ENCODE measurements around the gene AGPS. TPM values are rescaled to one million over a fixed set of nuclear protein-coding genes. Genes with fewer than 3 reads are reported as not detected.
A peak's percentile ranks its signal among the peaks of the same experiment; 100 is the strongest.

Gene AGPS
- total and polyA plus RNA-seq, 2 of the 13 experiments (the other 11 are each of a cell fraction or from before 2014, with no cell fraction given), result 39.4 to 99.0 TPM

DNA sequence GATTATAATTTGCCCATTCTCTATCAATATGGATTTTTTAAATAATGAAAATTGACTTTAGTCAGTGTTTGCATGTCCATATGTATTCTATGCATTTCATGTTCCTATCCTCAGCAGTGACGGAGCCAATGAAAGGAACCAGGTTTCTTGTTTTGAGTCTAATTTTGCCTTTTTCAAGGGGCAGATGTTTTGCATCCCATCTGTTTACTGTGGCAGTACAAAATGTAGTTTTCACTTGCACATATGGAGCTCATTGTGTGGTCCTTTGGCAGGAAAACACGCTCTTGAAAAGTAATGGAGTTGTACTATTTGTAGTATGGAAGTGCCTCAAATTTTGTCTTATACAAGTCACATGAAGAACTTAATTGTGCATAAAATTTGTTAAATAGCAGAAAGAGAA, 127.8 kb downstream of the AGPS start (continued):
- TF ChIP-seq, protein P1, sequence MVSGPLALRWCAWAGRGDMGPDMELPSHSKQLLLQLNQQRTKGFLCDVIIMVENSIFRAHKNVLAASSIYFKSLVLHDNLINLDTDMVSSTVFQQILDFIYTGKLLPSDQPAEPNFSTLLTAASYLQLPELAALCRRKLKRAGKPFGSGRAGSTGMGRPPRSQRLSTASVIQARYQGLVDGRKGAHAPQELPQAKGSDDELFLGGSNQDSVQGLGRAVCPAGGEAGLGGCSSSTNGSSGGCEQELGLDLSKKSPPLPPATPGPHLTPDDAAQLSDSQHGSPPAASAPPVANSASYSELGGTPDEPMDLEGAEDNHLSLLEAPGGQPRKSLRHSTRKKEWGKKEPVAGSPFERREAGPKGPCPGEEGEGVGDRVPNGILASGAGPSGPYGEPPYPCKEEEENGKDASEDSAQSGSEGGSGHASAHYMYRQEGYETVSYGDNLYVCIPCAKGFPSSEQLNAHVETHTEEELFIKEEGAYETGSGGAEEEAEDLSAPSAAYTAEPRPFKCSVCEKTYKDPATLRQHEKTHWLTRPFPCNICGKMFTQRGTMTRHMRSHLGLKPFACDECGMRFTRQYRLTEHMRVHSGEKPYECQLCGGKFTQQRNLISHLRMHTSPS (CRISPR knock-in tag; IDR thresholded peaks at IDR 0.05; ENCODE audit: low read depth), result no peak
- TF ChIP-seq ETV6 (CRISPR knock-in tag; conservative IDR thresholded peaks at IDR 0.05), result no peak
- no peak for TF ChIP-seq AKNA (CRISPR knock-in tag; IDR thresholded peaks at IDR 0.05; ENCODE audit: borderline replicate concordance)
- no peak for TF ChIP-seq ZNF616 (CRISPR knock-in tag; IDR thresholded peaks at IDR 0.05; ENCODE audit: low read depth)
- TF ChIP-seq ZIK1 (CRISPR knock-in tag; IDR thresholded peaks at IDR 0.05; ENCODE audit: borderline replicate concordance, low read depth), result no peak
- no peak for TF ChIP-seq ZNF253 (CRISPR knock-in tag; IDR thresholded peaks at IDR 0.05; ENCODE audit: borderline replicate concordance)

GRCh38 chr2:177523781-177524180, 131.2 kb downstream of the AGPS start:
- intact Hi-C loops (cut with micrococcal nuclease; ENCODE audit: unreplicated experiment) (loop anchor here (10.0 kb wide), 1 partner anchor 1731 kb away; no protein-coding TSS in a partner anchor), in situ Hi-C loops (cut with HindIII; ENCODE audit: extremely low pct_ligation_motif_present, low pct_unique_long_range_greater_than_20kb) (no loop called here)
- FAIRE-seq (no peak), DNase-seq (ENCODE audit: low spot score) (no peak), ATAC-seq (no peak)
- ChIA-PET CTCF (ENCODE audit: low intra/inter-chr PET ratio, low total read pairs) (no interaction called here), POLR2A (no interaction called here)
- H3K4me2 ChIP-seq (ENCODE audit: low read depth, low read length), result no peak overlapping the region
- no peak overlapping the region for H3K4me3 ChIP-seq (replicated peaks in 1 of 3; ENCODE audit: insufficient read depth in 1 of 3, low read depth in 2 of 3, low read length in 3 of 3)
- H3K9ac ChIP-seq (ENCODE audit: insufficient read depth, low read depth, low read length), result no peak overlapping the region
- H2AFZ ChIP-seq (ENCODE audit: low read length), result no peak overlapping the region
- H4K20me1 ChIP-seq (ENCODE audit: insufficient read depth, low read length), result no peaks in the 10 kb centered on the region
- H3K79me2 ChIP-seq (ENCODE audit: insufficient read depth, low read length), result no peaks in the 10 kb centered on the region
- no peaks in the 10 kb centered on the region for H3K9me3 ChIP-seq (ENCODE audit: low read length)
- peaks cover 30 to 74% of the 10 kb centered on the region in 2 experiments for H3K36me3 ChIP-seq (replicated peaks in 1 of 2; ENCODE audit: control insufficient read depth in 1 of 2, insufficient read depth in 2 of 2, low read length in 2 of 2)
- H3K4me1 ChIP-seq (ENCODE audit: insufficient read depth, low read length), result no peaks in the 10 kb centered on the region
- H3K27me3 ChIP-seq (ENCODE audit: control insufficient read depth in 1 of 2, insufficient read depth in 2 of 2, low read length in 2 of 2), result no peaks in the 10 kb centered on the region
- H3K27ac ChIP-seq (ENCODE audit: extremely low read length, insufficient read depth, low read length), result no peak overlapping the region
- no peak for TF ChIP-seq ZNF3 (CRISPR knock-in tag; IDR thresholded peaks at IDR 0.05)
- TF ChIP-seq RBM22 (optimal IDR thresholded peaks at IDR 0.05; ENCODE audit: low read length), result peak; percentile 69
- no peak for TF ChIP-seq MAZ (IDR thresholded peaks at IDR 0.05; ENCODE audit: borderline replicate concordance, low read depth, low read length)
- TF ChIP-seq MAZ (CRISPR knock-in tag; IDR thresholded peaks at IDR 0.05; ENCODE audit: low read depth), result no peak
- no peak for TF ChIP-seq ZC3H4 (CRISPR knock-in tag; IDR thresholded peaks at IDR 0.05; ENCODE audit: borderline replicate concordance)
- no peak for TF ChIP-seq ZSCAN12 (CRISPR knock-in tag; IDR thresholded peaks at IDR 0.05)
- 84% methylated on average over 3 of the region's 3 CpGs for WGBS (ENCODE audit: low lambda C conversion rate)
- no TSS peak for BruUV-seq (replicated peaks)
